Endothelial cell of umbilical vein (primary cell): Measurements from ENCODE around the gene MCM3AP. TPM values are rescaled to one million over a fixed set of nuclear protein-coding genes. Genes with fewer than 3 reads are reported as not detected.

Source experiments
- BruUV-seq: library from RNA; stranded (reverse); fragments of 400-500 nt; replicated peaks from 2 replicates; lab custom pipeline; 2021; lab: Mats Ljungman, UMichigan
- CTCF ChIA-PET: fragments of 300-600, 350-600 bp; sonication (Branson Sonifier 250); formaldehyde crosslinking; loops from one replicate; lab custom pipeline; 2021; ENCODE audit warnings: antibody characterized with exemption, inconsistent platforms; lab: Charles Lee
- POLR2A ChIA-PET: fragments of 300-600, 350-600 bp; sonication (Branson Sonifier 250); formaldehyde crosslinking; loops from one replicate; lab custom pipeline; 2021; ENCODE audit warnings: antibody characterized with exemption, inconsistent platforms; lab: Charles Lee
- DNase-seq: peaks from one replicate; pipeline ENCODE4 v3.0.0-alpha.2; 2011; ENCODE audit warnings: low read depth, low spot score
- FAIRE-seq: peaks from 2 replicates; lab custom pipeline; 2011; peaks lifted over from hg19 to GRCh38; lab: Jason Lieb, UNC
- H2AFZ ChIP-seq: 2 replicates; pipeline ENCODE4 v1.6.0; 2012; ENCODE audit warnings: low read depth, low read length, control low read depth, inconsistent platforms
- H3K27ac ChIP-seq: 2 replicates; pipeline ENCODE4 v1.5.1; 2011; ENCODE audit warnings: low read depth, mild to moderate bottlenecking, control low read depth, low read length, moderate library complexity; ENCODE audit not compliant: insufficient read depth
- H3K27me3 ChIP-seq, 2 experiments: 2 replicates each; pipeline versions ENCODE4 v1.6.0 to v1.6.1; 2011; ENCODE audit warnings: low read length in 2 of 2, mixed read lengths in 1 of 2; ENCODE audit not compliant: control insufficient read depth in 2 of 2, insufficient read depth in 2 of 2
- H3K36me3 ChIP-seq, 2 experiments: 2 replicates in 1 of 2; 3 replicates in 1 of 2; pipeline ENCODE4 v1.5.1; 2011; ENCODE audit warnings: low read length in 2 of 2, mild to moderate bottlenecking in 1 of 2, moderate library complexity in 1 of 2; ENCODE audit not compliant: control insufficient read depth in 2 of 2, insufficient read depth in 2 of 2; ENCODE audit errors: extremely low read depth in 1 of 2
- H3K4me1 ChIP-seq: 3 replicates; pipeline ENCODE4 v1.5.1; 2011; ENCODE audit warnings: mild to moderate bottlenecking, low read length; ENCODE audit not compliant: control insufficient read depth, insufficient read depth; ENCODE audit errors: extremely low read depth
- H3K4me2 ChIP-seq: 2 replicates; pipeline ENCODE4 v1.6.1; 2011; ENCODE audit warnings: low read length, control low read depth, mixed read lengths; ENCODE audit not compliant: insufficient read depth
- H3K4me3 ChIP-seq, 3 experiments: fragments of 200-600 bp in 1 of 3; sonication (generic), shearing (Covaris generic) in 1 of 3; replicated peaks in 1 of 3; 2 replicates each; pipeline ENCODE4 v1.5.1; 2011 to 2016; ENCODE audit warnings: control low read depth in 3 of 3, low read length in 3 of 3, mild to moderate bottlenecking in 2 of 3, inconsistent platforms in 1 of 3, low read depth in 1 of 3, moderate library complexity in 1 of 3; ENCODE audit not compliant: insufficient read depth in 1 of 3
- H3K79me2 ChIP-seq: 2 replicates; pipeline ENCODE4 v1.6.0; 2012; ENCODE audit warnings: low read length, inconsistent platforms; ENCODE audit not compliant: control insufficient read depth, insufficient read depth
- H3K9ac ChIP-seq: replicated peaks from 2 replicates; pipeline ENCODE3; 2011; ENCODE audit warnings: low read length, control low read depth; ENCODE audit not compliant: insufficient read depth; ENCODE audit errors: extremely low read depth
- H3K9me1 ChIP-seq: replicated peaks from 3 replicates; pipeline ENCODE4 v1.6.0; 2011; ENCODE audit warnings: mild to moderate bottlenecking, low read length; ENCODE audit not compliant: control insufficient read depth, insufficient read depth; ENCODE audit errors: extremely low read depth
- H3K9me3 ChIP-seq: replicated peaks from 2 replicates; pipeline ENCODE4 v1.5.1; 2012; ENCODE audit warnings: low read length, inconsistent platforms; ENCODE audit not compliant: control insufficient read depth, insufficient read depth
- H4K20me1 ChIP-seq: replicated peaks from 2 replicates; pipeline ENCODE3; 2011; ENCODE audit warnings: mild to moderate bottlenecking, low read length; ENCODE audit not compliant: control insufficient read depth, insufficient read depth; ENCODE audit errors: extremely low read depth
- EZH2 ChIP-seq: IDR thresholded peaks from 2 replicates; pipeline ENCODE4 v1.6.1; 2012; ENCODE audit warnings: borderline replicate concordance, low read depth, mild to moderate bottlenecking, moderate library complexity, low read length, inconsistent platforms; ENCODE audit not compliant: severe bottlenecking
- FOS ChIP-seq: IDR thresholded peaks from 2 replicates; pipeline ENCODE4 v1.6.1; 2011; ENCODE audit warnings: mild to moderate bottlenecking, low read length, moderate library complexity, borderline replicate concordance; ENCODE audit not compliant: insufficient read depth
- GATA2 ChIP-seq: IDR thresholded peaks from 2 replicates; pipeline ENCODE4 v1.7.0; 2011; ENCODE audit warnings: low read depth, mild to moderate bottlenecking, moderate library complexity, mixed read lengths, low read length; ENCODE audit not compliant: insufficient read length, insufficient read depth
- JUN ChIP-seq: IDR thresholded peaks from 2 replicates; pipeline ENCODE4 v1.6.1; 2011; ENCODE audit warnings: borderline replicate concordance, low read depth; ENCODE audit not compliant: insufficient read length, insufficient read depth
- MYC ChIP-seq: IDR thresholded peaks from one replicate; pipeline ENCODE4 v1.6.1; 2011; ENCODE audit warnings: mild to moderate bottlenecking, low read depth, low read length
- POLR2A ChIP-seq: IDR thresholded peaks from 2 replicates; pipeline ENCODE4 v1.6.1; 2012; ENCODE audit warnings: low read depth, mild to moderate bottlenecking, control low read depth, low read length
- POLR2AphosphoS5 ChIP-seq: IDR thresholded peaks from 2 replicates; pipeline ENCODE4 v1.6.1; 2012; ENCODE audit warnings: low read depth, mild to moderate bottlenecking, control low read depth, low read length, moderate library complexity; ENCODE audit not compliant: insufficient read depth
- dilution Hi-C: fragments of 300-500 bp; cut with MboI; formaldehyde crosslinking; loops from one replicate; pipeline ENCODE4 v1.15.0; 2019; ENCODE audit warnings: low sequenced_read_pairs; ENCODE audit not compliant: extremely low pct_ligation_motif_present
- intact Hi-C: fragments of 100-400 bp; cut with micrococcal nuclease; formaldehyde crosslinking; loops from one replicate; pipeline ENCODE4 v1.10.0; 2022
- polyA plus RNA-seq, 4 experiments: library from polyadenylated mRNA; depleted of rRNA in 3 of 4; stranded (reverse) in 3 of 4; unstranded in 1 of 4; fragments of >200 nt; gene quantifications; 2 replicates each; pipeline versions ENCODE4 v1.2.1 to v1.2.3, GENCODE V29; 2011 to 2012; ENCODE audit warnings: missing spikeins in 1 of 4
- total RNA-seq: library from RNA; stranded (reverse); gene quantifications from 2 replicates; pipeline ENCODE4 v1.2.3, GENCODE V29; 2021
- TF ChIP-seq, protein P1 (sequence below): IDR thresholded peaks from 2 replicates; pipeline ENCODE4 v1.6.1; 2011; ENCODE audit not compliant: insufficient read depth, insufficient read length

Gene MCM3AP
- total and polyA plus RNA-seq, 2 donors (not counting 3 experiments of a cell fraction or from before 2014, with no cell fraction given), result 37.9 to 115 TPM

DNA sequence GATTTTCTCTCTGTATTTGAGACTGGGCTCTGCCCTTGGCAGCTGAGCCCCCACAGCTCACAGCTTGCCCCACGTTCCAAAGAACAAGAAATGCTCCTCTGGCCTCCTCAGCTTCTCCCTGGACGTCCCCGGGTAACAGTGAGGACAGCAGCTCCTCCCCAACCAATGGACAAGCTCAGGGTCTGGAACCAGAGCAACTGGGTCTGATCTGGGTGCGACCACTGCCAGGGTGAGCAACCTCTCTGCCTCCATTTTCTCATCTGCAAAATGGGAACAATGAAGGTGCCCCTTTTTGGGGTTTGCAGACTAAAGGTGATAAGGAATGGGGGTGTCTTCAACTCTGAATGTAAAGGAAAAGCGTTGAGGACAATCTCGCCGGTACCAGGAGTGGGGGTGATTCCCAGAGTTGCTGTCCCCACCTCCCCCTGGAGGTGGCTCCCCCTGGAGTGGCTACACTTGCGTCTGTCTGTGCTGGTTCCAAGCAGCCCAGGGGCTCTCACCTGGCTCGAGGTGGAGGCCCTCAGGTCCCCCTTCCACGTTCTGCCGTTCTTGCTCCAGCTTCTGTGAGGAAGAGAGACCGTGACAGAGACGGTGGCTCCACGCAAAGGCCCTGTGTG lies 31.4 kb upstream of the MCM3AP start:
- Histone ChIP-seq H3K27ac (no peak overlapping the region), H3K79me2 (peaks cover 18% of the 10 kb centered on the region), H2AFZ (no peak overlapping the region), H3K9me3 (no peaks in the 10 kb centered on the region), H3K4me1 (peaks cover 12% of the 10 kb centered on the region), H3K27me3 (no peaks in the 10 kb centered on the region), H4K20me1 (no peaks in the 10 kb centered on the region), H3K36me3 (no peaks in the 10 kb centered on the region), H3K9me1 (no peaks in the 10 kb centered on the region), H3K9ac (no peak overlapping the region), H3K4me3 (no peak overlapping the region), H3K4me2 (no peak overlapping the region)
- TF ChIP-seq FOS, result no peak
- no peak for TF ChIP-seq MYC
- TF ChIP-seq EZH2, result no peak
- TF ChIP-seq POLR2A, result no peak
- TF ChIP-seq JUN, result no peak
- TF ChIP-seq, protein P1, sequence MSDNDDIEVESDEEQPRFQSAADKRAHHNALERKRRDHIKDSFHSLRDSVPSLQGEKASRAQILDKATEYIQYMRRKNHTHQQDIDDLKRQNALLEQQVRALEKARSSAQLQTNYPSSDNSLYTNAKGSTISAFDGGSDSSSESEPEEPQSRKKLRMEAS, result no peak
- TF ChIP-seq GATA2, result no peak
- no peak for TF ChIP-seq POLR2AphosphoS5
- dilution Hi-C loops (no loop called here), intact Hi-C loops (no loop called here)
- DNase-seq (no peak), FAIRE-seq (no peak)
- CTCF ChIA-PET, result interaction anchor here (0.5 kb wide), 1 partner anchor 154 kb away, joined by 3 read pairs; no protein-coding TSS in a partner anchor
- no TSS peak for BruUV-seq
- POLR2A ChIA-PET, result no interaction called here
